Stimulated activated naive CD8-positive, alpha-beta T cell treated with anti-CD3 and anti-CD28 coated beads, Interleukin-15, amount 100 ng/mL, for 72 hours (primary cell): Measurements from ENCODE around the gene OR2AP1.
"Not testable (repeated sequence)": the region's sequence is repeated elsewhere in the genome, so short reads cannot be mapped to it uniquely, and the experiment has no call there.

Source experiments
- ATAC-seq: fragments of 150-1000 bp; cut with Tn5 transposase; 2 replicates; pipeline ENCODE4 v1.10.0; 2021; ENCODE audit warnings: mild to moderate bottlenecking, moderate library complexity
- DNase-seq, 2 donors: peaks; one replicate each; pipeline ENCODE4 v3.0.0; 2021 to 2022
- H3K27ac Mint-ChIP-seq, 2 donors: one replicate each; pipeline ENCODE4 v1.8.0; 2022; ENCODE audit warnings: mild to moderate bottlenecking in 2 of 2, mixed read lengths in 2 of 2, moderate library complexity in 2 of 2
- H3K27me3 Mint-ChIP-seq: one replicate; pipeline ENCODE4 v1.8.0; 2022; ENCODE audit warnings: mixed read lengths
- H3K4me1 Mint-ChIP-seq: one replicate; pipeline ENCODE4 v1.8.0; 2022; ENCODE audit warnings: mild to moderate bottlenecking, mixed read lengths
- H3K4me3 Mint-ChIP-seq, 2 donors: one replicate each; pipeline ENCODE4 v1.8.0; 2022; ENCODE audit warnings: mild to moderate bottlenecking in 2 of 2, mixed read lengths in 2 of 2, moderate library complexity in 1 of 2
- H3K9me3 Mint-ChIP-seq, 2 donors: one replicate each; pipeline ENCODE4 v1.8.0; 2022; ENCODE audit warnings: mixed read lengths in 2 of 2

The OR2AP1 gene

GRCh38 chr12:55572168-55572567 is at the start of gene OR2AP1:
TSS of gene OR2AP1 (plus strand) at chr12:55572468. CDS start at chr12:55574415, 1,947 bp downstream.
- Mint-ChIP-seq H3K9me3 (peaks cover 30 to 34% of the 10 kb centered on the region in 2 donors), H3K27ac (no peak within 1 kb of the TSS), H3K4me3 (no peak within 1 kb of the TSS), H3K4me1 (no peaks in the 10 kb centered on the region), H3K27me3 (peaks cover 16% of the 10 kb centered on the region)
- ATAC-seq (no peak), DNase-seq (no peak)

- not testable (repeated sequence) for H3K4me3 Mint-ChIP-seq, ATAC-seq, H3K4me1 Mint-ChIP-seq, DNase-seq, H3K9me3 Mint-ChIP-seq, H3K27ac Mint-ChIP-seq
- peaks cover 63% of the 10 kb centered on the region for H3K27me3 Mint-ChIP-seq
Observed at GRCh38 chr12:55548235-55548634, 24.0 kb upstream of the OR2AP1 start.

- Mint-ChIP-seq H3K9me3 (no peaks in the 10 kb centered on the region), H3K4me1 (no peaks in the 10 kb centered on the region), H3K27ac (no peak overlapping the region), H3K4me3 (no peak overlapping the region), H3K27me3 (peaks cover 58% of the 10 kb centered on the region)
- ATAC-seq (no peak), DNase-seq (no peak)
Observed at GRCh38 chr12:55548756-55549155, 23.5 kb upstream of the OR2AP1 start.

- ATAC-seq: no peak
- Mint-ChIP-seq H3K27ac (no peak within 1 kb of the TSS), H3K4me3 (no peak within 1 kb of the TSS), H3K4me1 (no peaks in the 10 kb centered on the region), H3K27me3 (peaks cover 52% of the 10 kb centered on the region), H3K9me3 (no peaks in the 10 kb centered on the region)
- DNase-seq: no peak
Observed at GRCh38 chr12:55549302-55549701, 23.0 kb upstream of the OR2AP1 start, which contains the start of gene OR6C4. TSS of gene OR6C4 (plus strand) at chr12:55549602. CDS start at chr12:55551227, 1,625 bp downstream.

- no peak overlapping the region for H3K27ac Mint-ChIP-seq
- no peaks in the 10 kb centered on the region for H3K4me1 Mint-ChIP-seq
- peaks cover 24% of the 10 kb centered on the region for H3K27me3 Mint-ChIP-seq
- ATAC-seq (no peak), DNase-seq (no peak)
- H3K9me3 Mint-ChIP-seq: peaks cover 21 to 22% of the 10 kb centered on the region in 2 donors
- H3K4me3 Mint-ChIP-seq: no peak overlapping the region
Observed at GRCh38 chr12:55554296-55554695, 18.0 kb upstream of the OR2AP1 start.

GRCh38 chr12:55570060-55570459 is 2.2 kb upstream of the OR2AP1 start:
- DNase-seq, H3K4me3 Mint-ChIP-seq, ATAC-seq, H3K4me1 Mint-ChIP-seq, H3K27ac Mint-ChIP-seq: not testable (repeated sequence)
- Mint-ChIP-seq H3K9me3 (peaks cover 30 to 34% of the 10 kb centered on the region in 2 donors), H3K27me3 (peaks cover 16% of the 10 kb centered on the region)

- H3K4me3 Mint-ChIP-seq, DNase-seq, ATAC-seq, H3K27ac Mint-ChIP-seq, H3K4me1 Mint-ChIP-seq: not testable (repeated sequence)
- Mint-ChIP-seq H3K9me3 (peaks cover 30 to 34% of the 10 kb centered on the region in 2 donors), H3K27me3 (peaks cover 16% of the 10 kb centered on the region)
Observed at GRCh38 chr12:55570689-55571088, 1.6 kb upstream of the OR2AP1 start.

- Mint-ChIP-seq H3K4me3 (no peak overlapping the region), H3K27me3 (peaks cover 25% of the 10 kb centered on the region), H3K4me1 (no peaks in the 10 kb centered on the region), H3K27ac (no peak overlapping the region), H3K9me3 (peaks cover 0 to 17% of the 10 kb centered on the region in 2 donors)
- no peak for ATAC-seq
- no peak for DNase-seq
Observed at GRCh38 chr12:55582066-55582465, 9.8 kb downstream of the OR2AP1 start.

GRCh38 chr12:55585817-55586216 is 13.5 kb downstream of the OR2AP1 start:
- ATAC-seq (no peak), DNase-seq (no peak)
- Mint-ChIP-seq H3K9me3 (peaks cover 0 to 6% of the 10 kb centered on the region in 2 donors), H3K27me3 (peaks cover 33% of the 10 kb centered on the region), H3K27ac (no peak overlapping the region), H3K4me3 (no peak overlapping the region), H3K4me1 (no peaks in the 10 kb centered on the region)

GRCh38 chr12:55590152-55590551 is 17.9 kb downstream of the OR2AP1 start:
- H3K9me3 Mint-ChIP-seq: peaks cover 12 to 17% of the 10 kb centered on the region in 2 donors
- not testable (repeated sequence) for ATAC-seq, H3K4me1 Mint-ChIP-seq, H3K4me3 Mint-ChIP-seq, DNase-seq, H3K27ac Mint-ChIP-seq
- H3K27me3 Mint-ChIP-seq: peaks cover 40% of the 10 kb centered on the region

GRCh38 chr12:55607821-55608594 is 35.7 kb downstream of the OR2AP1 start:
- H3K9me3 Mint-ChIP-seq: no peaks in the 10 kb centered on the region

GRCh38 chr12:55610598-55610997 is 38.3 kb downstream of the OR2AP1 start:
- DNase-seq (no peak), ATAC-seq (peak; percentile 85)
- H3K4me1 Mint-ChIP-seq: no peaks in the 10 kb centered on the region
- no peak overlapping the region for H3K27ac Mint-ChIP-seq
- no peak overlapping the region for H3K4me3 Mint-ChIP-seq
- peaks cover 45% of the 10 kb centered on the region for H3K27me3 Mint-ChIP-seq
- peaks cover 8% of the 10 kb centered on the region in 2 donors for H3K9me3 Mint-ChIP-seq

More at GRCh38 chr12:55607821-55608594, 35.7 kb downstream of the OR2AP1 start:
- ATAC-seq (no peak), DNase-seq (no peak)
- Mint-ChIP-seq H3K27ac (no peak overlapping the region), H3K27me3 (peaks cover 37% of the 10 kb centered on the region), H3K4me1 (no peaks in the 10 kb centered on the region), H3K4me3 (no peak overlapping the region)

GRCh38 chr12:55612646-55613045 is 40.4 kb downstream of the OR2AP1 start:
- ATAC-seq: no peak
- peaks cover 17 to 25% of the 10 kb centered on the region in 2 donors for H3K9me3 Mint-ChIP-seq
- H3K27me3 Mint-ChIP-seq: peaks cover 48% of the 10 kb centered on the region
- no peaks in the 10 kb centered on the region for H3K4me1 Mint-ChIP-seq
- H3K27ac Mint-ChIP-seq: no peak overlapping the region
- DNase-seq: no peak
- H3K4me3 Mint-ChIP-seq: no peak overlapping the region

GRCh38 chr12:55614764-55615163 is 42.5 kb downstream of the OR2AP1 start:
- no peaks in the 10 kb centered on the region for H3K4me1 Mint-ChIP-seq
- H3K27ac Mint-ChIP-seq: no peak overlapping the region
- no peak for ATAC-seq
- H3K9me3 Mint-ChIP-seq: peaks cover 17 to 26% of the 10 kb centered on the region in 2 donors
- H3K27me3 Mint-ChIP-seq: peaks cover 37% of the 10 kb centered on the region
- DNase-seq: no peak
- no peak overlapping the region for H3K4me3 Mint-ChIP-seq

GRCh38 chr12:55619354-55620138 is 47.3 kb downstream of the OR2AP1 start:
- no peak overlapping the region for H3K4me3 Mint-ChIP-seq
- no peak overlapping the region for H3K27ac Mint-ChIP-seq
- peak; percentile 33 to 58 for DNase-seq
- peak; percentile 57 for ATAC-seq
- peaks cover 63% of the 10 kb centered on the region for H3K27me3 Mint-ChIP-seq
- peaks cover 17 to 26% of the 10 kb centered on the region in 2 donors for H3K9me3 Mint-ChIP-seq
- H3K4me1 Mint-ChIP-seq: peaks cover 20% of the 10 kb centered on the region

GRCh38 chr12:55624056-55624455 is 51.8 kb downstream of the OR2AP1 start:
- Mint-ChIP-seq H3K4me3 (no peak overlapping the region), H3K27me3 (peaks cover 39% of the 10 kb centered on the region), H3K27ac (no peak overlapping the region), H3K9me3 (no peaks in the 10 kb centered on the region), H3K4me1 (peaks cover 33% of the 10 kb centered on the region)
- DNase-seq (peak; percentile 25 to 63), ATAC-seq (peak; percentile 90)
